ENCODE results near the gene CXCR2.
"Not testable (repeated sequence)": the region's sequence is repeated elsewhere in the genome, so short reads cannot be mapped to it uniquely, and the experiment has no call there.

CXCR2 gene

GRCh38 chr2:218125626-218126080 lies at the start of gene CXCR2:
Gene CXCR2, plus strand, starts transcription at chr2:218126028. Its CDS starts 8,774 bp downstream, at chr2:218134802.
- DNase-seq (ENCODE audit: low read depth, low spot score): no peak

- DNase-seq (ENCODE audit: low read depth, low spot score): no peak
Observed at GRCh38 chr2:218077464-218078216, 48.2 kb upstream of the CXCR2 start.

- no peak for DNase-seq (ENCODE audit: low read depth, low spot score)
Observed at GRCh38 chr2:218079943-218080913, 45.6 kb upstream of the CXCR2 start.

GRCh38 chr2:218081063-218081462 lies 44.8 kb upstream of the CXCR2 start:
- no peak for DNase-seq (ENCODE audit: low read depth, low spot score)

GRCh38 chr2:218081695-218082094 lies 44.1 kb upstream of the CXCR2 start:
- no peak for DNase-seq (ENCODE audit: low read depth, low spot score)

GRCh38 chr2:218082586-218083351 lies 43.1 kb upstream of the CXCR2 start:
- no peak for DNase-seq (ENCODE audit: low read depth, low spot score)

GRCh38 chr2:218083352-218083676 lies 42.5 kb upstream of the CXCR2 start:
- no peak for DNase-seq (ENCODE audit: low read depth, low spot score)

GRCh38 chr2:218086478-218086877 lies 39.4 kb upstream of the CXCR2 start:
- no peak for DNase-seq (ENCODE audit: low read depth, low spot score)

- no peak for DNase-seq (ENCODE audit: low read depth, low spot score)
Observed at GRCh38 chr2:218089259-218089658, 36.6 kb upstream of the CXCR2 start.

GRCh38 chr2:218091746-218092145 lies 34.1 kb upstream of the CXCR2 start:
- DNase-seq (ENCODE audit: low read depth, low spot score): no peak

GRCh38 chr2:218093879-218094278 lies 31.9 kb upstream of the CXCR2 start:
- no peak for DNase-seq (ENCODE audit: low read depth, low spot score)

- DNase-seq (ENCODE audit: low read depth, low spot score): no peak
Observed at GRCh38 chr2:218095853-218096252, 30.0 kb upstream of the CXCR2 start.

GRCh38 chr2:218097975-218098374 lies 27.9 kb upstream of the CXCR2 start:
- no peak for DNase-seq (ENCODE audit: low read depth, low spot score)

GRCh38 chr2:218108834-218109233 lies 17.0 kb upstream of the CXCR2 start:
- not testable (repeated sequence) for DNase-seq (ENCODE audit: low read depth, low spot score)

- not testable (repeated sequence) for DNase-seq (ENCODE audit: low read depth, low spot score)
Observed at GRCh38 chr2:218121789-218122188, 4.0 kb upstream of the CXCR2 start.

GRCh38 chr2:218122286-218122685 lies 3.5 kb upstream of the CXCR2 start:
- DNase-seq (ENCODE audit: low read depth, low spot score): not testable (repeated sequence)

- DNase-seq (ENCODE audit: low read depth, low spot score): no peak
Observed at GRCh38 chr2:218123986-218124385, 1.8 kb upstream of the CXCR2 start.

- DNase-seq (ENCODE audit: low read depth, low spot score): no peak
Observed at GRCh38 chr2:218125095-218125494, 733 bp upstream of the CXCR2 start.

- DNase-seq (ENCODE audit: low read depth, low spot score): no peak
Observed at GRCh38 chr2:218127929-218128455, 2.2 kb downstream of the CXCR2 start.

- DNase-seq (ENCODE audit: low read depth, low spot score): no peak
Observed at GRCh38 chr2:218128781-218129457, 3.1 kb downstream of the CXCR2 start.
